Endothelial cell of umbilical vein (primary cell): Measurements from ENCODE around the gene OGT. TPM values are rescaled to one million over a fixed set of nuclear protein-coding genes. Genes with fewer than 3 reads are reported as not detected.
"Not testable (repeated sequence)": the region's sequence is repeated elsewhere in the genome, so short reads cannot be mapped to it uniquely, and the experiment has no call there.

Experiments used
- BruUV-seq: library from RNA; stranded (reverse); fragments of 400-500 nt; replicated peaks from 2 replicates; lab custom pipeline; 2021; lab: Mats Ljungman, UMichigan
- CTCF ChIA-PET: fragments of 300-600, 350-600 bp; sonication (Branson Sonifier 250); formaldehyde crosslinking; loops from one replicate; lab custom pipeline; 2021; ENCODE audit warnings: antibody characterized with exemption, inconsistent platforms; lab: Charles Lee
- POLR2A ChIA-PET: fragments of 300-600, 350-600 bp; sonication (Branson Sonifier 250); formaldehyde crosslinking; loops from one replicate; lab custom pipeline; 2021; ENCODE audit warnings: antibody characterized with exemption, inconsistent platforms; lab: Charles Lee
- DNase-seq: peaks from one replicate; pipeline ENCODE4 v3.0.0-alpha.2; 2011; ENCODE audit warnings: low read depth, low spot score
- FAIRE-seq: peaks from 2 replicates; lab custom pipeline; 2011; peaks lifted over from hg19 to GRCh38; lab: Jason Lieb, UNC
- H2AFZ ChIP-seq: 2 replicates; pipeline ENCODE4 v1.6.0; 2012; ENCODE audit warnings: low read depth, low read length, control low read depth, inconsistent platforms
- H3K27ac ChIP-seq: 2 replicates; pipeline ENCODE4 v1.5.1; 2011; ENCODE audit warnings: low read depth, mild to moderate bottlenecking, control low read depth, low read length, moderate library complexity; ENCODE audit not compliant: insufficient read depth
- H3K27me3 ChIP-seq, 2 experiments: 2 replicates each; pipeline versions ENCODE4 v1.6.0 to v1.6.1; 2011; ENCODE audit warnings: low read length in 2 of 2, mixed read lengths in 1 of 2; ENCODE audit not compliant: control insufficient read depth in 2 of 2, insufficient read depth in 2 of 2
- H3K36me3 ChIP-seq, 2 experiments: 2 replicates in 1 of 2; 3 replicates in 1 of 2; pipeline ENCODE4 v1.5.1; 2011; ENCODE audit warnings: low read length in 2 of 2, mild to moderate bottlenecking in 1 of 2, moderate library complexity in 1 of 2; ENCODE audit not compliant: control insufficient read depth in 2 of 2, insufficient read depth in 2 of 2; ENCODE audit errors: extremely low read depth in 1 of 2
- H3K4me1 ChIP-seq: 3 replicates; pipeline ENCODE4 v1.5.1; 2011; ENCODE audit warnings: mild to moderate bottlenecking, low read length; ENCODE audit not compliant: control insufficient read depth, insufficient read depth; ENCODE audit errors: extremely low read depth
- H3K4me2 ChIP-seq: 2 replicates; pipeline ENCODE4 v1.6.1; 2011; ENCODE audit warnings: low read length, control low read depth, mixed read lengths; ENCODE audit not compliant: insufficient read depth
- H3K4me3 ChIP-seq, 3 experiments: fragments of 200-600 bp in 1 of 3; sonication (generic), shearing (Covaris generic) in 1 of 3; replicated peaks in 1 of 3; 2 replicates each; pipeline ENCODE4 v1.5.1; 2011 to 2016; ENCODE audit warnings: control low read depth in 3 of 3, low read length in 3 of 3, mild to moderate bottlenecking in 2 of 3, inconsistent platforms in 1 of 3, low read depth in 1 of 3, moderate library complexity in 1 of 3; ENCODE audit not compliant: insufficient read depth in 1 of 3
- H3K79me2 ChIP-seq: 2 replicates; pipeline ENCODE4 v1.6.0; 2012; ENCODE audit warnings: low read length, inconsistent platforms; ENCODE audit not compliant: control insufficient read depth, insufficient read depth
- H3K9ac ChIP-seq: replicated peaks from 2 replicates; pipeline ENCODE3; 2011; ENCODE audit warnings: low read length, control low read depth; ENCODE audit not compliant: insufficient read depth; ENCODE audit errors: extremely low read depth
- H3K9me1 ChIP-seq: replicated peaks from 3 replicates; pipeline ENCODE4 v1.6.0; 2011; ENCODE audit warnings: mild to moderate bottlenecking, low read length; ENCODE audit not compliant: control insufficient read depth, insufficient read depth; ENCODE audit errors: extremely low read depth
- H3K9me3 ChIP-seq: replicated peaks from 2 replicates; pipeline ENCODE4 v1.5.1; 2012; ENCODE audit warnings: low read length, inconsistent platforms; ENCODE audit not compliant: control insufficient read depth, insufficient read depth
- H4K20me1 ChIP-seq: replicated peaks from 2 replicates; pipeline ENCODE3; 2011; ENCODE audit warnings: mild to moderate bottlenecking, low read length; ENCODE audit not compliant: control insufficient read depth, insufficient read depth; ENCODE audit errors: extremely low read depth
- CTCF ChIP-seq, 2 donors: IDR thresholded peaks; 1 replicate in 1 of 2; 2 replicates in 1 of 2; pipeline ENCODE4 v1.5.1; 2011; ENCODE audit warnings: low read length in 2 of 2, mild to moderate bottlenecking in 2 of 2, moderate library complexity in 2 of 2, control low read depth in 1 of 2, inconsistent platforms in 1 of 2, low read depth in 1 of 2; ENCODE audit not compliant: insufficient read depth in 1 of 2; ENCODE audit errors: extremely low read depth in 1 of 2
- EZH2 ChIP-seq: IDR thresholded peaks from 2 replicates; pipeline ENCODE4 v1.6.1; 2012; ENCODE audit warnings: borderline replicate concordance, low read depth, mild to moderate bottlenecking, moderate library complexity, low read length, inconsistent platforms; ENCODE audit not compliant: severe bottlenecking
- FOS ChIP-seq: IDR thresholded peaks from 2 replicates; pipeline ENCODE4 v1.6.1; 2011; ENCODE audit warnings: mild to moderate bottlenecking, low read length, moderate library complexity, borderline replicate concordance; ENCODE audit not compliant: insufficient read depth
- GATA2 ChIP-seq: IDR thresholded peaks from 2 replicates; pipeline ENCODE4 v1.7.0; 2011; ENCODE audit warnings: low read depth, mild to moderate bottlenecking, moderate library complexity, mixed read lengths, low read length; ENCODE audit not compliant: insufficient read length, insufficient read depth
- JUN ChIP-seq: IDR thresholded peaks from 2 replicates; pipeline ENCODE4 v1.6.1; 2011; ENCODE audit warnings: borderline replicate concordance, low read depth; ENCODE audit not compliant: insufficient read length, insufficient read depth
- MYC ChIP-seq: IDR thresholded peaks from one replicate; pipeline ENCODE4 v1.6.1; 2011; ENCODE audit warnings: mild to moderate bottlenecking, low read depth, low read length
- POLR2A ChIP-seq: IDR thresholded peaks from 2 replicates; pipeline ENCODE4 v1.6.1; 2012; ENCODE audit warnings: low read depth, mild to moderate bottlenecking, control low read depth, low read length
- POLR2AphosphoS5 ChIP-seq: IDR thresholded peaks from 2 replicates; pipeline ENCODE4 v1.6.1; 2012; ENCODE audit warnings: low read depth, mild to moderate bottlenecking, control low read depth, low read length, moderate library complexity; ENCODE audit not compliant: insufficient read depth
- dilution Hi-C: fragments of 300-500 bp; cut with MboI; formaldehyde crosslinking; loops from one replicate; pipeline ENCODE4 v1.15.0; 2019; ENCODE audit warnings: low sequenced_read_pairs; ENCODE audit not compliant: extremely low pct_ligation_motif_present
- intact Hi-C: fragments of 100-400 bp; cut with micrococcal nuclease; formaldehyde crosslinking; loops from one replicate; pipeline ENCODE4 v1.10.0; 2022
- polyA plus RNA-seq, 4 experiments: library from polyadenylated mRNA; depleted of rRNA in 3 of 4; stranded (reverse) in 3 of 4; unstranded in 1 of 4; fragments of >200 nt; gene quantifications; 2 replicates each; pipeline versions ENCODE4 v1.2.1 to v1.2.3, GENCODE V29; 2011 to 2012; ENCODE audit warnings: missing spikeins in 1 of 4
- total RNA-seq: library from RNA; stranded (reverse); gene quantifications from 2 replicates; pipeline ENCODE4 v1.2.3, GENCODE V29; 2021
- TF ChIP-seq, protein P1 (sequence below): IDR thresholded peaks from 2 replicates; pipeline ENCODE4 v1.6.1; 2011; ENCODE audit not compliant: insufficient read depth, insufficient read length

The OGT gene
- total and polyA plus RNA-seq, 2 donors (not counting 3 experiments of a cell fraction or from before 2014, with no cell fraction given): 129 to 141 TPM

- H4K20me1 ChIP-seq: no peaks in the 10 kb centered on the region
- ChIA-PET POLR2A (no interaction called here), CTCF (interaction anchor here (0.8 kb wide), 1 partner anchor 65 kb away, joined by 3 read pairs; no protein-coding TSS in a partner anchor)
- no peaks in the 10 kb centered on the region for H3K9me3 ChIP-seq
- no peak overlapping the region for H3K4me2 ChIP-seq
- intact Hi-C loops (no loop called here), dilution Hi-C loops (no loop called here)
- no peak for FAIRE-seq
- TF ChIP-seq JUN (no peak), POLR2AphosphoS5 (no peak), CTCF (IDR thresholded peaks at IDR 0.05; ENCODE audit: extremely low read depth in 1 of 2, insufficient read depth in 1 of 2, low read depth in 1 of 2, low read length in 2 of 2) (no peak), EZH2 (no peak), POLR2A (no peak), GATA2 (no peak), MYC (no peak), FOS (no peak)
- TF ChIP-seq, protein P1, sequence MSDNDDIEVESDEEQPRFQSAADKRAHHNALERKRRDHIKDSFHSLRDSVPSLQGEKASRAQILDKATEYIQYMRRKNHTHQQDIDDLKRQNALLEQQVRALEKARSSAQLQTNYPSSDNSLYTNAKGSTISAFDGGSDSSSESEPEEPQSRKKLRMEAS: no peak
- H3K36me3 ChIP-seq: no peaks in the 10 kb centered on the region
- H3K9ac ChIP-seq: no peak overlapping the region
- no peak overlapping the region for H3K27ac ChIP-seq
- no peak overlapping the region for H3K4me3 ChIP-seq
- BruUV-seq: no TSS peak
- no peaks in the 10 kb centered on the region for H3K4me1 ChIP-seq
- H3K79me2 ChIP-seq: no peaks in the 10 kb centered on the region
- H3K27me3 ChIP-seq: no peaks in the 10 kb centered on the region
- H2AFZ ChIP-seq: no peak overlapping the region
- H3K9me1 ChIP-seq: no peaks in the 10 kb centered on the region
- DNase-seq: no peak
These were observed 54.0 kb downstream of the OGT start for GRCh38 chrX:71586929-71587328.

GRCh38 chrX:71593210-71593609 lies 60.3 kb downstream of the OGT start:
- FAIRE-seq, H3K9ac ChIP-seq, H4K20me1 ChIP-seq, intact Hi-C loops, H3K9me3 ChIP-seq, H3K79me2 ChIP-seq, CTCF ChIA-PET, DNase-seq, H3K27ac ChIP-seq, POLR2A ChIA-PET, H3K36me3 ChIP-seq, H3K4me2 ChIP-seq, H3K9me1 ChIP-seq, H2AFZ ChIP-seq, H3K27me3 ChIP-seq, H3K4me3 ChIP-seq, H3K4me1 ChIP-seq, dilution Hi-C loops, BruUV-seq: not testable (repeated sequence)
